HG03108 (cell line): ENCODE measurements around the gene WFIKKN2.
"Not testable (repeated sequence)": the region's sequence is repeated elsewhere in the genome, so short reads cannot be mapped to it uniquely, and the experiment has no call there.

Experiments
- ATAC-seq: cut with Tn5 transposase; IDR thresholded peaks from one replicate; pipeline ENCODE4 v1.9.1; 2021; ENCODE audit warnings: moderate library complexity; ENCODE audit not compliant: unreplicated experiment

Gene WFIKKN2

GRCh38 chr17:50871898-50872297 lies 36.5 kb downstream of the WFIKKN2 start:
- ATAC-seq = no peak

- ATAC-seq = no peak
Observed at GRCh38 chr17:50872710-50873424, 37.5 kb downstream of the WFIKKN2 start.

- no peak for ATAC-seq
Observed at GRCh38 chr17:50875074-50875473, 39.7 kb downstream of the WFIKKN2 start.

- not testable (repeated sequence) for ATAC-seq
Observed at GRCh38 chr17:50877042-50877441, 41.7 kb downstream of the WFIKKN2 start.

GRCh38 chr17:50877838-50878237 lies 42.5 kb downstream of the WFIKKN2 start:
- no peak for ATAC-seq

- ATAC-seq = no peak
Observed at GRCh38 chr17:50879086-50879485, 43.7 kb downstream of the WFIKKN2 start.

- no peak for ATAC-seq
Observed at GRCh38 chr17:50881182-50881581, 45.8 kb downstream of the WFIKKN2 start.

- no peak for ATAC-seq
Observed at GRCh38 chr17:50882851-50883250, 47.5 kb downstream of the WFIKKN2 start.

- ATAC-seq = peak; percentile 45
Observed at GRCh38 chr17:50883850-50884438, 48.6 kb downstream of the WFIKKN2 start.

GRCh38 chr17:50884439-50885311 lies 49.3 kb downstream of the WFIKKN2 start:
- ATAC-seq = no peak

GRCh38 chr17:50887705-50888245 lies 52.4 kb downstream of the WFIKKN2 start:
- no peak for ATAC-seq

- no peak for ATAC-seq
Observed at GRCh38 chr17:50889528-50890118, 54.2 kb downstream of the WFIKKN2 start.

- no peak for ATAC-seq
Observed at GRCh38 chr17:50890675-50891516, 55.5 kb downstream of the WFIKKN2 start.

- no peak for ATAC-seq
Observed at GRCh38 chr17:50891577-50891989, 56.2 kb downstream of the WFIKKN2 start.
